Activated T-cell treated with anti-CD3 and anti-CD28 coated beads for 48 hours (primary cell): ENCODE data around the gene SPPL2C.

Experiments used
- DNase-seq: peaks from one replicate; pipeline ENCODE4 v3.0.0-alpha.2; 2020; ENCODE audit warnings: low read depth

The SPPL2C gene

DNA sequence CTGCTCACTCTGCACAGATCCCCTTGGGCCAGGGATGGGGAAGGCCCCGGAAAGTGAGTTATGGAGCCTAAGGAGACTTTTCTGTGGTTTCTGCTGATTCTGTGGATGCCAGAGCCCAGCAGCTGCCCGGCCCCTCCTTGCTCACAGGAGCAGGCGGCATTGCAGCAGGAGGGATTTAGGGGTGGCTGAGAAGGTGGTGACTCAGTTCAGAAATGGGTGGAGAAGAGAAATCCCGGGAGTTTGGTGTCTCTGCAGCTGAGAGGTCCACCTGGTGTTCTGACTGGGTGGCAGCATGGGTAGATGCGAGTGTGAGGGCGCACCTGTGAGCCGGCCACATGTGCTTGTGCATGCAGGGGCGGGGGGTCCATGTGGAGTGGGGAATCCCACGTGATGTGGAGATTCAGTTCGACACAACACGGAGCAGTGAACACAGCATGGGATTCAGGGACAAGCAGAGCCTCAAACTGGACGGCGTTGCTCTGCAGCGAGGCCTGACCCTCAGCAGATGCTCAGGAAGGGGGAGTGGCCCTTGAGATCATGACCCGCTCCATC is 16.0 kb upstream of the SPPL2C start:
- no peak for DNase-seq

DNA sequence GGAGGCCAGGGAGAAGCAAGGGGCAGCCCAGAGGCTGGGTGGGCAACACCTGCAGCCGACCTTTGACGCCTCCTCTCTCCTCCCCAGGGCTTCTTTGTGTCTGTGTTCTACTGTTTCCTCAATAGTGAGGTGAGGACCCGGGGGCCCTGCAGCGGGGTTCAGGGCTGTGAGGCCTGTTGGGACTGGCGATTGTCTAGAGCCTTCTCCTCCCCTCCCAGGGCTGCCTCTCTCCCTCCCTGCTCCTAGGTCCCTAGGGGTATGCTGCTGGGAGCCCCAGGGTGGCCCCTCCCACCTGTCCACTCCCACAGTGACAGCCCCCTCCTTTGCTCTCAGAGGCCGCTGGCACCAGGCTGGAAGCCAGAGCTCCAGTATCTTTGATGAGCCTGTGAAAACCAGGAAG is 10.8 kb upstream of the SPPL2C start:
- no peak for DNase-seq

DNA sequence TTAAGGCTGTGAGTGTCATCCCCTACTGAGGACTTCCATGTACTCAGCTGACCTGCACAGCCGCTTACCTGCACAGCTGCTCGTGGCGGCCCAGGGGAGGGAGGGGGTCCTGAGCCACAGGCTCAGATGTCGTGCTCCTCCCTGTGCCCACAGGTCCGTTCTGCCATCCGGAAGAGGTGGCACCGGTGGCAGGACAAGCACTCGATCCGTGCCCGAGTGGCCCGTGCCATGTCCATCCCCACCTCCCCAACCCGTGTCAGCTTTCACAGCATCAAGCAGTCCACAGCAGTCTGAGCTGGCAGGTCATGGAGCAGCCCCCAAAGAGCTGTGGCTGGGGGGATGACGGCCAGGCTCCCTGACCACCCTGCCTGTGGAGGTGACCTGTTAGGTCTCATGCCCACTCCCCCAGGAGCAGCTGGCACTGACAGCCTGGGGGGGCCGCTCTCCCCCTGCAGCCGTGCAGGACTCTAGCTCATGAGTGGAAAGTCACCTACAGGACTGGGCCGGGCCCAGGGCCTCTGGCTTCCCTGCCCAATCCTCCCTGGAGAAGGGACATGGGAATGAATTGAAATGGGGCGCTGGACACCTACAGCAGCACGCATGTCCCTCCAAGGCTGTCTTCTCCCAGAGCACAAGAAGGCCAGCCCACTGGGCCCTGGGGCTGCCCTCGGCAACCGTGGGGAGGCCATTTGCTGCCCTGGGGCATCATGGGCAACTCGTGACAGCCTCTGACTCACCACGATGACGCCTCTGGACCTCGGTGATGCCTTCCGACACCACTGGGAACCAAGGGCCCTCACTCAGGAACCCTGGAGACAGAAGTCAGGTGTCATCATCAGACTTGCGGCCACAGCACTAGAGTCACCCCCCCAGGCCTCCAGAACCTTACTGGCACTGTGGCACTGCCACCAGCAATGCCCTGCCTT is 9.9 kb upstream of the SPPL2C start:
- DNase-seq: no peak

DNA sequence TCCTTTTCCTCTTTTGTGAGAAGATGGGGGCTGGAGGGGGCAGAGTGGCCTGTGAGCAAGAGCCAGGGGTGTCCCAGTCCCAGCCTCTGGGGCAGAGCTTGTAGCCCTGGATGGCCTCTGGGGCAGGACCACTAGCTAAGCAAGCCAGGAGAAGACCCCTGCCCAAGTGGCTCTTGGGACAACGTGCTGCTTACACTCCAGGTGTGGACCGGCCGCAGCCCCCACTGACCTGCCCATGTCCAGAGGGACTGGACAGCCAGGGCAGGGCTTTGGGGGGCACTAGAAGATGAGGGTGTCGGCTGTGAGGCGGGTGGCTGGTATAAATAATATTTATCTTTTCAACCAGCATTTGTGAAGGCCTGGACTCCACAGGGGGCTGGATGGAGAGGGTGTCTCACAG is 9.2 kb upstream of the SPPL2C start:
- no peak for DNase-seq

DNA sequence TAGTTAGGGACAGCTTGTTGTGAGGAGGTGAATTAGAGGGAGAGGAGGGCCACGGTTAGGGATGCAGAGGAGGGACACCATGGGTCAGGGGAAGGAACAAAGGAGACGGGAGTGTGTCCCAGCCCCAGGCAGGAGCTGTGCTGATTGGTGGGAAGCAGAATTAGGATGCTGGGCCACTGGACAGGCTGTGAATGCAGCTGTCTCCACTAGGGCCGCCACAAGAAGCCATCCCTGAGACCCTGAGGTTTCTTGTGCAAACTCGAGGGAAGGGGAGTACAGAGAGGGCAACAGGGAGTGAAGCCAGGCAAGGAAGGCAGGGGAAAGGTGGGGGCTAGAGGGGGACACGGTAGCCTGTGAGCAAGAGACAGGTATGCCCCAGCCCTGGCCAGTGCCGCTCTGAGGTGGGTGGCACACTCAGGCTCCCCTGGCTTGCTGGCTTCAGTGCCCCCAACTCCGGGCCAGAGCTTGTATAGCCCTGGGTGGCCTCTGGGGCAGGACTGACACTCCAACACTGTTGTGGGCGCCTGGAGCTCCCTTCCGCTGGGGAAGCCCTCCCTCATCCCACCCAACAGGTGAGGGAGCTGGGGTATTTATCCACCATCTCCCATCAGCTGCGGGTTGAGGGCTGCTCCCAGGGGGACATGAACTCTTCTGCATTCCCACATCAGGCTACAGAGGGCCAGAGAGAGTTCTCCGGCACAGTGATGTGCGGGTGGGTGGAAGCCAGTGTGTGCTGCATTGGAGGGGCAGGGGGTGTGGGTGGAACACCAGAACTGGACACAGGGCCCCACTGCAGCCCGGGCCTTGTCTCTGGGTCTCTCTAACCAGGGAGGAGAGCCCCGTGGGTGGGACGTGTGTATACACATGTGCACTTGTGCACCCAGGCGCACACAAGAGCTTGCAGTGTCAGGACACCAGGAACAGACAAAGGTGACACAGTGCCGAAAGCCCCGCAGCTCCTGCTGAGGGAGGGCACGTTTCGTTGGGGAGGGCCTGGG is 8.3 kb upstream of the SPPL2C start:
- DNase-seq: no peak

DNA sequence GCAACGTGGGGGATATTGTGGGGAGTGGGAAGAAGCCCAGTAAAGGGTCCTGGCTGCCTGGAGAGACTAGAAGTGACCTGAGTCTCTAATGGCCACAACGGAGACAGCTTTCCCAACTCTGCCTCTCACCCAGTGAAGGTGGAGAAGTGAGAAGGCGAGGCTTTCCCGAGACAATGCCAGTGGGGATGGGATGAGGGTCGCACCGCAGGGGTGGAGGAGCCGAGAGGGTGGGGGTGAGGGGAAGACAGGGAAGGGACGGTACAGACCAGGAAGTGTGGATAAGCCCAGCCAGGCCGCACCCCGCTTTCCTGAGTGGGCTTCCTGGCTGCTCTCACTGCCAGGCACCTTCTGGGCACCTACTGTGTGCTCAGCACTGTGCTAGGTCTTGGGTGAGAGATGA is 7.5 kb upstream of the SPPL2C start:
- DNase-seq: no peak

DNA sequence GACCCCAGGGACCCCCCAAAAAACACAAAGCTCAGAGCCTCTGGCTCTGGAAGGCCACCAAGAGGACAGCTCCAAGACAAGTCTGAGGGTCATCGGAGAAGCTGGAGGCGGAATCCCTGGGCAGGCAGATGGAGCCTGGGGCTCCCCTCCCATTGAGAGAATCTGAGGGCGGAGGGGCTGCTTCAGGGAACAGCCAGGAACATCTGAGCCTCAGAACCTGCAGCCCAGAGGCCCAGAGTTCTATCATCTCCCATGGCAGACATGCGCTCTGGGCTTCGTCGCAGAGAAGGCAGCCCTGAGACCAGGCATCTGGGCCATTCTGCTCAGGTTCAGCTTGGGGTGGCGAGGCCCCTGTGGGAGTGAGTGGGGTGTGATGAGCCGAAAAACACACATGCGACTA is 7.1 kb upstream of the SPPL2C start:
- DNase-seq: no peak

DNA sequence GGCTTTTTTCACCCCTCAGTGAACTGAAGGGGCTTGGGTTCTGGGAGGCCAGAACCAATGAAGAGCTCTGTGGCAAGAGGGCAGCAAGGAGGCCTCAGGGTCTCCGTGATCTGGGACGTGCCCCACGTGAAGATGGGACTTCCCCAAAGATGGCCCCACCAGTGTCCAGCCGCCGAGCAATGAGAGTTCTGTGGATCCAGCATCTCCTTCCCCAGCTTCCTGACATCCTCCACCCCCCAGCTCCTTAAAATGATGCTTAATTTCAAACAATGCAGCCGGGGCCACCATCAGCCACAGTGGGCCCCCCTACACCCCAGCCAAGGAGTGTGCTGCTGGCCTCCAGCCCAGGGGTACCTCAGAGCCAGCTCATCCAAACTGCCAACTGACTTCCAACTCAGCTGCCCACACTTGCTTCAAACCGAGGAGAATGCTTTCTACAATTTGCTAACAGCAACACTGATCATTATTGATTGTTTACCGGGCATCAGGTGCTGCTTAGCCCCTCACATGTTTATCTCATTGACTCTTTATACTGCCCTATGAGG is 5.9 kb upstream of the SPPL2C start:
- DNase-seq: no peak

DNA sequence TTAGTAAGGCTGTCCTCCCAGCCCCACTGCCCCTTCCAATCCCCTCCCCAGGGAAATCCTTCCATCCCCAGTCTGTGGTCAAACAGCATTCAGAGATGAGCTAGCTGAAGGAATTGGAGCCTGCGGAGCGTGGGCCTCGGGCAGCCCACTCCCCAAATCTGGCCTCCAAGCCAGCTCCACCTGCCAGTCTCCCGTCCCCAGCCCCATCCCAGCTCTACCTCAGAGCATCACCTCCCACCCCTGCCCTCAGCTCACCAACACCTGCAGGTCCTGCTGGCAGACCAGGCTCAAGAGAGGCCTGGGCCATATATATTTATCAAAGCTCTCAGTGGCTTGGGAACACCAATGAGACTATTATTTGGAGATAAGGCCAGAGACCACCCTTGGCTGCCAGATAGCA is 5.2 kb upstream of the SPPL2C start:
- DNase-seq: no peak

DNA sequence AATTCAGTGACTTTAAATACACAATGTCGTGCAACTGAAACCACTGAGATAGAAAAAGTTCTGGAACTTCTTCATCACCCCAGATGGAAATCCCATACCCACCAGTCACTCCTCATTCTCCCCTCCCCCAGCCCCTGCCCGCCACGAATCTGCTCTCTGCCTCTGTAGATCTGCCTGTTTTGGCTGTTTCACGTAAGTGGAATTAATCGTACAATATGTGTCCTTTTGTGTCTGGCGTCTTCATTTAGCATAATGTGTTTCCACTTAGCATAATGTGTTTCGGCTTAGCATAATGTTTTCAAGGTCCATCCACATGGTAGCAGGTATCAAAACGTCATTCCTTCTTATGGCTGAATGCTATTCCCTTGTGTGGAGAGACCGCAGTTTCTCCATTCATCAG is 3.5 kb upstream of the SPPL2C start:
- no peak for DNase-seq

DNA sequence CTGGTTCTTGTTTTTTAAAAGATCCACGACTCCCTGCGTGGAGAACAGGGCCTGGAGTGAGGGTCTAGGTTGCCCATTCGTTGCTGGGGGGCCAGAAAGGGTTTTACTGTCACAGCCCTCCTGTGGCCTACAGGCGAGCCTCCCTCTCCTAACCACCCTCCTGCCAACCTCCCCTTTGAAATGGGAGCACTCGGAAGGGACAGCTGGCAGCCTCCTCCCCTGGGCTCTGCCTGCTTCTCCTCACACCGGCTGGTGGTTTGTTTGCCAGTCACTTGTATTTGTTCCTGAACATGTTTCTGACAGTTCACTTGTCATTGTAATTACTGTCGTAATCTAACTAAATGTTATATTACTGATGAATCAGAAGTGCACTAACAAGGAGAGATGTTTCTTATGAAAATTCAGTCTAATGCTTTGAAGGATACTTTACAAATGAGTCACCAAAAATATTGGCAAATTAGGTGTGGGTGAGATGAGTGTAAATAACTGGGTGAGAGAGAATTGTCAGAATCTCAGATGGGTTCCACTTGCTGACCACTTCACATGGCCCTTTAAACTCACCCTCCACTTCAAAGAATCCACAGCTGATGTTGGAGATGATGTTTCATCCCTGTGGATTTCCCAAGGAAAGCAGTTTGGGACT is 2.7 kb upstream of the SPPL2C start:
- DNase-seq: no peak

DNA sequence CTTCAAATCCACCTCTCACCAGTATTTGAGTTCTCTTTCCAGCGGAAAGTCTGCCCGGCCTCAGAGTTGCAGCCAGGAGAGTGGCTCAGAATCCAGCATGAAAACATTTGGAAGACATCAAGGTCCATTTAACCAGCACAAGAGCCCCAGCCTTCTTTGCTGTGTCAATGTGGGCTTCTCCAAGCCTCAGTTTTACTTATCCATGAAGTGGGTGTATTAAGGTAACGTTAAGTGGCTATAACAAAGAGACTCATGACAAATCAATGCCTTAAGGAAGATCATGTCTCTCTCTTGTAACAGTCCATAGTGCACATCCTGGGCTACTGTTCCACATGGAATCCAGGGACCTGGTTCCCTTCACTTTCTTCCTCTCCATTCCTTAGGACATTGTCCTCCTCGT is 959 bp upstream of the SPPL2C start:
- no peak for DNase-seq

DNA sequence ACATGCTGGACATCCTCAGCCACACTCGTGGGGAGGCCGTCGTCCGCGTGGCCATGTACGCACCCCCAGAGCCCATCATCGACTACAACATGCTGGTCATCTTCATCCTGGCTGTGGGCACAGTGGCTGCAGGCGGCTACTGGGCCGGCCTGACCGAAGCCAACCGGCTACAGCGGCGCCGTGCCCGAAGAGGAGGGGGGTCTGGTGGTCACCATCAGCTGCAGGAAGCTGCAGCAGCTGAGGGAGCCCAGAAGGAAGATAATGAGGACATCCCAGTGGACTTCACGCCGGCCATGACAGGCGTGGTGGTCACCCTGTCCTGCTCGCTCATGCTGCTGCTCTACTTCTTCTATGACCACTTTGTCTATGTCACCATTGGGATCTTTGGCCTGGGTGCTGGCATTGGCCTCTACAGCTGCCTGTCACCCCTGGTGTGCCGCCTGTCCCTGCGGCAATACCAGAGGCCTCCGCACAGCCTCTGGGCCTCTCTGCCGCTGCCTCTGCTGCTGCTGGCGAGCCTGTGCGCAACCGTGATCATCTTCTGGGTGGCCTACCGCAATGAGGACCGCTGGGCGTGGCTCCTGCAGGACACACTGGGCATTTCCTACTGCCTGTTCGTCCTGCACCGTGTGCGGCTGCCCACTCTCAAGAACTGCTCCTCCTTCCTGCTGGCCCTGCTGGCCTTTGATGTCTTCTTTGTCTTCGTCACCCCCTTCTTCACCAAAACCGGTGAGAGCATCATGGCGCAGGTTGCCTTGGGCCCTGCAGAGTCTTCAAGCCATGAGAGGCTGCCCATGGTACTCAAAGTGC is 900 bp downstream of the SPPL2C start:
- DNase-seq: no peak

DNA sequence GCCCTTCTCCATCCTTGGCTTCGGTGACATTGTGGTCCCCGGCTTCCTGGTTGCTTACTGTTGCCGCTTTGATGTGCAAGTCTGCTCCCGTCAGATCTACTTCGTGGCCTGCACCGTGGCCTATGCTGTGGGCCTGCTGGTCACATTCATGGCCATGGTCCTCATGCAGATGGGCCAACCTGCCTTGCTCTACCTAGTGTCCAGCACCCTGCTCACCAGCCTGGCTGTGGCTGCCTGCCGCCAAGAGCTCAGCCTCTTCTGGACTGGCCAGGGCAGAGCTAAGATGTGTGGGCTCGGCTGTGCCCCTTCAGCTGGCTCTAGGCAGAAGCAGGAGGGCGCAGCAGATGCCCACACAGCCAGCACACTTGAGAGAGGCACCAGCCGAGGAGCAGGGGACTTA is 1.5 kb downstream of the SPPL2C start:
- DNase-seq: no peak

DNA sequence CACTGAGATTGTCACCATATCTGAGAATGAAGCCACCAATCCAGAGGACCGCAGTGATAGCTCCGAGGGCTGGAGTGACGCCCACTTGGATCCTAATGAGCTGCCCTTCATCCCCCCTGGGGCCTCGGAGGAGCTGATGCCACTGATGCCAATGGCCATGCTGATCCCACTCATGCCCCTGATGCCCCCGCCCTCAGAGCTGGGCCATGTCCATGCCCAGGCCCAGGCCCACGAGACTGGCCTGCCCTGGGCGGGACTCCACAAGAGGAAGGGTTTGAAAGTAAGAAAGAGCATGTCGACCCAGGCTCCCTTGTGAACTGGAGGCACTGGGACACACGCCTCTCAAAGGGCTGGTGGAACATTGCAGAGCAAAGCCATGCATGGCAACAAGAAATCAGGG is 2.0 kb downstream of the SPPL2C start:
- no peak for DNase-seq

DNA sequence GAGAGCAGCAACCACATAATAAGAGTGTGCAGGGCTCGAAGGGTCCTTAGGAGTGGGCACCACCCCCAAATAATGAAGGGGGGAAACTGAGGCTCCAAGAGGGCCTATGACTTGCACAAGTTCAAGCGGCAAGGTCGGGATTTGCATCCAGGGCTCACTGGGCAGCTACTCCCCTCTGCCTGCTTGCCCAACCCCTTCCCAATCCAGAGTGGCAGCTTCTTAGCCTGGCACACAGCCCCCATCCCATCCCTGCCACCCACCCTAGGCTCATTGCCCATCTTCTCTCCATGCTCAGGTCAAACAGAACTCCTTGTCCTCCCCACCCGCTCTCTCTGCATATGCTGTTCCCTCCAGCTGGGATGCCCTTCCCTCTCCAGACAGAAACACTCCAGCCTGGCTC is 2.4 kb downstream of the SPPL2C start:
- no peak for DNase-seq

DNA sequence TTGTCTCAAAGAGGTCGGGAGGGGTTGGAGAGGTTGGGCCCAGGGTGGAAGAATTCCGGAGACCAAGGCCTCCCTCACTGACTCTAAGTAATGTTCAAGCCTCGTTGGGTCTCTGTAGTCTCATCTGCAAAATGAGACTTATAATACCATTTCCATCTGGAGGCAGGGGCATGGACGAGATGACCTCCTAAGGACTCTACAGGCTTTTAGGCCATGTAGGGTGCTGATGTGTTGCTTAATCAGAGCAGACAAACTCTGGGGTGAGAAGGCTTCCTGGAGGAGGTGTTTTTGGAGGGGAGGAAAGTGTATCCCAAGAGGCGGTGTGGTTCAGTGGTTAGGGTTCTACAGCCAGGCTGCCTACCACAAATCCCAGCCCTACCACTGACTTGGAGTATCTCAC is 3.1 kb downstream of the SPPL2C start:
- DNase-seq: no peak

DNA sequence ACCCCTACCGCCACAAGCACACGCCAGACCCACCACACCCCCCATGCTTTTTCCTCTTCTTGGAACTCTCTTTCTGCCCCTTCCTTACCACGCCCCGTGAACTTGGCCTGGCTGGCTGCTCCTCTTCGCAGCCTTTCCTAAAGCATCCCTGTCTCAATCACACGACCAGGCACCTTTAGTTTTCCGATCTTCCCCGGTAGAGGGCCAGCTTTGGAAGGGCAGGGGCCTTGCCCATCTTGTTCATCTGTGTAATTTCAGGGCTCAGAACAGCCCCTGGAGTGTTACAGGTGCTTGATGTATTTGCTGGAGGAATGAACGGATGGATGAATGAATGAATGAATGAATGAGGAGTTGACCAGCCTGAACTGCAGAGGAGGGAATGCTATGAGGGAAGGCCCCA is 3.7 kb downstream of the SPPL2C start:
- DNase-seq: no peak

DNA sequence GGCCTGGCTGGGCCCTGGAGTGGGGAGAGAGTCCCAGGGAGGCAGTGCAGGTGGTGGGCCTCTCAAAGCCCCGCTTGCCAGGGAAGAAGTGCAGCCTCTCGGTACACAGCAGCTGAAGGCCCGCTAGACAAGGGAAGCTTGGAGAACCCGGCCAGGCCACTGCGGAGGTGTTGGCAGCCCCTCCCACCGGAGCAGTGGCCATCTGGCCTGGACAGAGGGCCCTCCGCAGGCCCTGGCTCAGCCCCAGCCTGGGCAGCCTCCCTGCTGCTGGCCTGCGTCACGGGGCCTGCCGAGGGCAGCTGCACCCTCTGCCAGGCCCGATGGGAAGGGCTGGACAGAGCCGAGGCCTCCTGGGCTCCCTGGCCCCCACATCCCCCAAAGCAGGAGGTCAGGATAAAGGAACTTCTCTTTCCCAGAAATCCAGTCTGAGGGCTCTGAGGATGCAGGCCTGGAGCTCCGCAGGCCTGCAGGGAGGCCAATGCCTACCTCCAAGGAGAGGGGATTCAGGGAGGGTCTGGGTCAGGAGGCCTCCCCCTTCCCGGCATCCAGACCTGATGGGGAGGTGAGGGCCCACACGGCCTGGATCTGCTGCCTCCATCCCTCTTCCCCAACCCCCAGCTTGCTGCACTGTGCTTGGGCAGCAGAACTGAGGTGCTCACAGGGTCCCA is 4.3 kb downstream of the SPPL2C start:
- DNase-seq: no peak

DNA sequence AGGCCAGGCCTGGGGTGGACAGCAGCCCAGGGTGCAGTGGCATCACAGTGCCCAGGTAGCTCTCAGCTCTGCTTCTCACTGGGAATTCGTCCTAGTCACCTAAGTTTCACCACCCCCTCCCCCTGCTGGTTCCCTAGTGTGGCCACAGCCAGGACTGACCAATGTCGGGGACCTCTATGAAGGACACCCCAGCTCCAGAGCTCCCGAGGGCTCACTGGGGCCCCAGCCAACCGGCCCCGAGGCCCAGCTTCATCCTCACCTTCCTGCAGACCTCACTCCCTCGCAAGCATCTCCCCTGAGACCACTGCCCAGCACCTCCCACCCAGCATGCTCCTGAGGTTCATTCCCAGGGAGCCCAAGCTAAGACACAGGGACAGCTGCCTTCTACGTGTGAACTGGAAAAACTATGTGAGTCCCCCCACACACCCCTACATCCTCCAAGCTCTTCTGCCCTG is 4.9 kb downstream of the SPPL2C start:
- no peak for DNase-seq
